GM18870 (cell line): ENCODE results near the gene NHSL1.

Experiments
- ATAC-seq: cut with Tn5 transposase; IDR thresholded peaks from one replicate; pipeline ENCODE4 v1.9.1; 2021; ENCODE audit warnings: moderate library complexity; ENCODE audit not compliant: unreplicated experiment

The NHSL1 gene

DNA sequence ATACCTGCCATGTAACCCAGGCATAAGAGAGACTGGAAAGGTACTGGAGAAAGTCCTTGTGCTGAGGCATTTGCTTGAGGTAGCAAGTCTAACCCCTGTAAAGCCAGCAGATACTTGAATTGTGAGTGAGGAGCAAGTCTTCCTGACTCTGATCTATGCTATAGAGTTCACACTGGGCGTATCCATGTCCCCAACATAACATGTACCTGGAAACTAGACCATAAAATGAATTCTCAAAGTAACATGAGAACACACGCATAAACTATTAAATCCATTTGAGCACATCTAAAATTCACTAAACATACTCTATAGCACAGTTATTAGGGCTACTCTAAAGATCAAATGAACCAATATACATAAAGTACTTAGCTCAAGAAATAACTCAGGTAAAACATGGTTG lies 2.0 kb downstream of the NHSL1 start:
- no peak for ATAC-seq

- ATAC-seq: no peak
Measured at GRCh38 chr6:138494312-138494711, 5.0 kb downstream of the NHSL1 start.

- no peak for ATAC-seq
Measured at GRCh38 chr6:138493413-138493812, 5.9 kb downstream of the NHSL1 start.

DNA sequence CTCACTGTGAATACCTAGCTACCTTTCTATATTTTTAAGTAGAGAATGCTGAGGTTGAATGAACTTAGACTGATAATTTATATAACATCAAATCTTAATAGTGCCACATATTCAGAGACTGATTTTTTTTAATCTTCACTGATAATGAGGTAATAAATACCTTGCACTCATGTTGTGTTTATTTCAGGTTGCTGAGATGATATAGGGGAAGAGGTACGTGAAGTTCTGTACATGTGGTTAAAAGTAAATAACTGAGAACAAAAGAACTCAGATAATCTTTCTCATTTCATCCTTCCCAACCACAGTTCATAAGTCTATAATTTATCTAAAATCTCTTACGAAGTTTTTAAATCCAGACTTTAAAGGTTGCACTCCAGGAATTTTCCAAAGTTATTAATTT lies 6.4 kb downstream of the NHSL1 start:
- ATAC-seq: no peak

DNA sequence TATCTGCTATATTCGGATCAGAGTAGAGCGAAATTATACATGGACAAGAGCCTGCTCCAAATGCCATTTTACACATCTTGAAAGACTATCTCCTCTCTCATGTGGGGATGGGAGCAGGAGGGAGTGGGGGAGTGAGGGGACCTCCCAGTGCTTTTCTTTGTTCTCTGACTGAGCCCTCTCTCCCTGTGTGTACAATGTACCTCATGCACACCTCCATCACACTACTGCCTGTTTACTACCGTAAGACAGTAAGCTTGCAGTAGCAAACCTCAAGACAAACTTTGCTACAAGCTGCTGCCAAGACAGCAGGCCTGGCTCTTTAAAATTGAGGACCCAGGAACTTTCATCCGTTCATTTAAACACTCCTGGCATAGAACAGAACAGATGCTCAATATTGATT lies 7.2 kb downstream of the NHSL1 start:
- no peak for ATAC-seq

DNA sequence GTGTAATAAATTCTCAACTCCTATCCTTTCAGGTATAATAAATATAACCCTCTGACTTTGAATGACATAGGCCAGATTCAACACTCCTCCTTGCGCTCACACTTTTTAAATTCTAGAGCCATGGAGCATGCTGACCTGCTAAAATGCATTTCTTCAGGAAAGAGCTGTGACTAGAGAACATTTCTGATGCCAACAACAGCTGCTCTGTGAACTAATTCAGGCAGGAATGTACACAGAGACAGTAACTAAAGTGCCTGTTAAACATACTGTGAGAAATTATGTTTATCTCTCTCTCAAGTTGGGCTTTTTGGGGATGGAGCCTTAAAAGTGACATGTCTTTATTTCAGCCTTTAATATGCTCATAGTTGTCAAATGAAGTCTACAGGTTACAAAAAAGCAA lies 8.3 kb downstream of the NHSL1 start:
- ATAC-seq: no peak

- ATAC-seq: no peak
Measured at GRCh38 chr6:138489846-138490245, 9.4 kb downstream of the NHSL1 start.

DNA sequence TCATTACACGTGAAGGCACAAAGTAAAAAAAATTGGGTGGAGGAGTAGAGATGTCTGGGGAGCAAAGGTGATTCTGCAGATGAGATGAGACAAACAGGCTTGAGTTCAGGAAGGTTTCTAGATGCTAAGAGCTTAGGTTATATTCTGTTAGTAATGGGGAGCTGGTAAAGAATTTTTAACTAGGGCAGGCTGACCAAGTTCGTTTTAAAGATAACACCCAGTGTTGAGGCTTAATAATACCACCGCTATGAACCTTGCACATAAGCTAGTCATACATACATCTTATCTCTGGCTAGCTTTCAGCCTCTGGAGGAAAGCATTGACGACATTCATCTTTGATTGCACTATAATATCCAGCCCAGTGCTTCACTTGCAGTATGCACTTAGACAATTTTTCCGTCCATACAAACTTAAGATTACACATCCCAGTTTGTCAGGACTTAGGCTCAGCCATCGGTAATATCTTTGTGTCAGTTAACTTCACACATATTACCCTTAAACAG lies 12.1 kb downstream of the NHSL1 start:
- no peak for ATAC-seq

GRCh38 chr6:138486249-138487101 lies 12.8 kb downstream of the NHSL1 start:
- no peak for ATAC-seq

GRCh38 chr6:138485586-138486248 lies 13.6 kb downstream of the NHSL1 start:
- ATAC-seq: no peak

DNA sequence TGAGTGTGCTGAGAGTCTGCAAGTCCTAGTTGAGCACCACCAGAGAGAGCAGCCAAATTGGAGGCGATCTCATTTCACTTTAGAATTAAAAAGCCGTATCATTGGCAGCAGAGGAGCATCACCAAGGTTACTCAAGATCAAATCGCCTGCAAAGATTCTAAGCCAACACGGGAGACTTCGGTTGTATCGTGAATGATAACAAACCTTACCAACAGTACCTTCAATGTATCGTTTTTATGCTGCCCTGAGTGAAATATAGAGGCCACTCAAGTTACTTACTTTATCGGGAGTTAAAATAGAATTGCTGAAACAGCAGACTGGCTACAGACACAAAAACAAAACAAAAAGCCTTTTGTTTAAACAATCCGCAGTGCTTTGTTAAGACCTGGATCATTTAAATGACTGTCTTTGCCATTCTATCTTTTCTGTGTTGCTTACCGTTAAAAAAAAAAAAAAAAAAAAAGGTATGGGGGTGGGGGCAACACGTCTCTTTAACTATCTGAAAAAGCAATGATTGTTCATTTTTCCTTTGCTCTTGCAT lies 14.2 kb downstream of the NHSL1 start:
- ATAC-seq: no peak

DNA sequence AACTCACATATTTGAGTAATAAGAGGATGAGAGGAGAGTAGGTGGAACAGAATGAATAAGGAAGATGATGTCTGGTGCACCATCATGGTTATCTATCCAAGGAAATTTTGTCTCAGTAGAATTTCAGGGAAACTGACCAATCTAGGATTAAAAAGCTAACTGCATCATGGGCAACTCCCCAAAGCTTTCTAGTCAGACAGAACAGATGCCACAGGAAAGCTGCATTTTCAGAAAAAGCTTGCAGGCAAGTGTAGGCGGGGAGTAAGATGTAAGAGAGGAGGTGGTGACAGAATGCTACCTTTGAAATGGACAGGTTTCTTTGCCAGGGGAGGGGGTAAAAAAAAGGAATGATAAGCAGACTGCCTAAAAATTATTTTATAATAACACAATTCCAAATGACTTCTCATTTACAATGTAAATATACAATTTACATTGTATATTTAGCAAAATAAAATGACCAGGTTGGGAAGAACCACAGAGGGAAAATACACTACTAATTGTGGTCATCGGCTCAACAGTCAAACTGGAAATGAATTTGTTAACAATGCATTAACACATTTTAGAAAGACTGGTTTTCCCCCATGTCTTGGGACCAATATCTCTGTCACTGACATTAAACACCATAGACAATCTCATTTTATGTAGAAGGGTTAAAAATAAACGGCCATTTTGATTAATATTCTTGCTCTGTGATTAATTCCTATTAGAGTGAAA lies 15.1 kb downstream of the NHSL1 start:
- no peak for ATAC-seq

- ATAC-seq: no peak
Measured at GRCh38 chr6:138482816-138483215, 16.5 kb downstream of the NHSL1 start.

GRCh38 chr6:138480279-138480949 lies 18.9 kb downstream of the NHSL1 start:
- no peak for ATAC-seq

DNA sequence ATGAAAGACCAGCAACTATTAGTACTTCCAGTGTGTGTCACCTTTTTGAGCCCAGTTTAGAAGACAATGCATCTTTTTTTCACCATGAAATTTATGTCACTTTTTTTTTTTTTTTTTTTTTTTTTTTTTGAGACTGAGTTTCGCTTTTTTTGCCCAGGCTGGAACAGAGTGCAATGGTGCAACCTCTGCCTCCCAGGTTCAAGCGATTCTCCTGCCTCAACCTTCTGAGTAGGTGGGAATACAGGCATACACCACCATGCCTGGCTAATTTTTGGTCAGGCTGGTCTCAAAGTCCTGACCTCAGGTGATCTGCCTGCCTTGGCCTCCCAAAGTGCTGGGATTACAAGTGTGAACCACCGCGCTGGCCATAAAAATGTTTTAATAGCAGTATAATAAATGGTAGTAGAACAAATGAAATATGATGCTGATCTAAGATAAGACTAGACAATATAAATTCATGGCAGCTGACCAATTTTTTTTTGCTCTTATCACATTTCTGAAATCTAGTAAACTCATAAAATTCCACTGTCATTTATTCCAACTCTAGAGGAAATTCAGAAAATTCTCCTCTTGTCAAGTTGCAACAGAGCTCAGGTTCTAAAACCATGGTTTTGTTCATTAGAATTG lies 21.3 kb downstream of the NHSL1 start:
- no peak for ATAC-seq

DNA sequence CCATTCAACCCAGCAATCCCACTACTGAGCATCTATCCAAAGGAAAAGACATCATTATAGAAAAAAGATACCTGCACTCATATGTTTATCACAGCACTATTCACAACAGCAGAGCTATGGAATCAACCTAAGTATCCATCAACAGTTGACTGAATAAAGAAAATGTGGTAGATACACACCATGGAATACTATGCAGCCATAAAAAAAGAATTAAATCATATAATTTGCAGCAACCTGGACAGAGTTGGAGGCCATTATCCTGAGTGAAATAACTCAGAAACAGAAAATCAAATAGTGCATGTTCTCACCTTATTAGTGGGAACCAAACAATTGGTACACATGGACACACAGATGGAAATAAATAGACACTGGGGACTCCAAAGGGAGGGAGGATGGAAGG lies 23.2 kb downstream of the NHSL1 start:
- no peak for ATAC-seq

DNA sequence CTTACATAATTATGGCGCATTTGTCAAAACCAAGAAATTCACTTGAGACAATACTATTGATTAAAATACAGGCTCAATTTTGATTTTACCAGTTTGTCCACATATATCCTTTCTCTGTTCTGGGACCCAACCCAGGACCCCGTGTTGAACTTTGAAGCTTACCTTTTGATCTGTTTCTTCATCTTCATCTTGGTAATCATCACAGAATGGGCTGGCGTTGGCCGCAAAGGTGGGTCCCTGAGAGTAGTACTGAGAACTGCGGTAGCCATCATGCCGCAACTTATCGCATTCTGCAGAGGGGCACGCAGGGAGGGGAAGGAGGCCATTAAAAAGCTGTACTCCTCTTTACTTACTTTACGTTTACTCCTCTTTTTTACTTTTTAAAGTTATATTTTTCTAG lies 26.1 kb downstream of the NHSL1 start:
- ATAC-seq: no peak

- ATAC-seq: no peak
Measured at GRCh38 chr6:138468320-138469015, 30.8 kb downstream of the NHSL1 start.

GRCh38 chr6:138467901-138468300 lies 31.4 kb downstream of the NHSL1 start:
- no peak for ATAC-seq
